GM12874 (cell line): ENCODE data around the gene ZFAND4.

ENCODE experiments used
- CTCF ChIP-seq: IDR thresholded peaks from 2 replicates; pipeline ENCODE4 v1.5.1; 2011; ENCODE audit warnings: low read depth, mild to moderate bottlenecking, control low read depth, low read length, moderate library complexity; ENCODE audit not compliant: insufficient read depth

The ZFAND4 gene

GRCh38 chr10:45593938-45594275, 78.7 kb downstream of the ZFAND4 start:
- TF ChIP-seq CTCF: no peak

GRCh38 chr10:45592926-45593325, 79.6 kb downstream of the ZFAND4 start:
- no peak for TF ChIP-seq CTCF

GRCh38 chr10:45592432-45592831, 80.1 kb downstream of the ZFAND4 start:
- no peak for TF ChIP-seq CTCF

GRCh38 chr10:45591280-45591679, 81.3 kb downstream of the ZFAND4 start:
- TF ChIP-seq CTCF: no peak

GRCh38 chr10:45589868-45590267, 82.7 kb downstream of the ZFAND4 start:
- TF ChIP-seq CTCF: no peak

- no peak for TF ChIP-seq CTCF
Measured at GRCh38 chr10:45589009-45589408, 83.6 kb downstream of the ZFAND4 start.

- TF ChIP-seq CTCF: no peak
Measured at GRCh38 chr10:45586028-45586824, 86.3 kb downstream of the ZFAND4 start.
